Thyroid gland (tissue), 4 donors: ENCODE measurements around the gene FAM180A. TPM values are rescaled to one million over a fixed set of nuclear protein-coding genes. Genes with fewer than 3 reads are reported as not detected.

Experiments
- DNase-seq, 2 donors: peaks; one replicate each; pipeline ENCODE4 v3.0.0-alpha.2; 2019
- H3K27ac ChIP-seq, 3 donors: fragments of 200-600 bp; sonication (generic); 1 replicate in 2 of 3; 2 replicates in 1 of 3; pipeline ENCODE4 v1.5.1; 2016 to 2019; ENCODE audit warnings: mild to moderate bottlenecking in 1 of 3, moderate library complexity in 1 of 3
- H3K27me3 ChIP-seq: fragments of 200-600 bp; sonication (generic); one replicate; pipeline ENCODE4 v1.5.1; 2019
- H3K36me3 ChIP-seq, 2 donors: fragments of 200-600 bp; sonication (generic); one replicate each; pipeline ENCODE4 v1.5.1; 2016 to 2019
- H3K4me1 ChIP-seq, 2 donors: fragments of 200-600 bp; sonication (generic); one replicate each; pipeline ENCODE4 v1.5.1; 2017 to 2019
- H3K4me3 ChIP-seq, 3 donors: fragments of 200-600 bp; sonication (generic); replicated peaks in 1 of 3; 1 replicate in 2 of 3; 2 replicates in 1 of 3; pipeline ENCODE4 v1.5.1; 2016; ENCODE audit warnings: mild to moderate bottlenecking in 1 of 3
- H3K9me3 ChIP-seq: fragments of 200-600 bp; sonication (generic); one replicate; pipeline ENCODE4 v1.5.1; 2017
- POLR2A ChIP-seq, 2 donors: fragments of 450-650 bp; IDR thresholded peaks; one replicate each; pipeline ENCODE4 v1.6.1; 2017; ENCODE audit warnings: antibody characterized with exemption in 2 of 2, mild to moderate bottlenecking in 2 of 2, moderate library complexity in 1 of 2
- WGBS, 2 donors: methylation state at CpG; one replicate each; pipeline ENCODE4 v1.1.5; 2017; 5-methylcytosine and 5-hydroxymethylcytosine counted together
- intact Hi-C: fragments of 100-400 bp; cut with DNase I; formaldehyde crosslinking; loops from one replicate; pipeline ENCODE4 v1.15.1; 2023
- total RNA-seq, 4 donors: library from RNA; depleted of rRNA; stranded (reverse); fragments of >200 nt; gene quantifications; one replicate each; pipeline ENCODE4 v1.2.3, GENCODE V29; 2016
- TF ChIP-seq, protein P1 (sequence below), 6 experiments: fragments of 200-600 bp in 3 of 6; fragments of 450-650 bp in 3 of 6; sonication (generic) in 3 of 6; IDR thresholded peaks; one replicate each; pipeline ENCODE4 v1.5.1; 2016 to 2019; ENCODE audit warnings: antibody characterized with exemption in 6 of 6, mild to moderate bottlenecking in 2 of 6, inconsistent platforms in 1 of 6, moderate library complexity in 1 of 6

Gene FAM180A
- total RNA-seq, 4 donors from 2014 or later, result 2.7 to 5.0 (median 3.5) TPM

DNA sequence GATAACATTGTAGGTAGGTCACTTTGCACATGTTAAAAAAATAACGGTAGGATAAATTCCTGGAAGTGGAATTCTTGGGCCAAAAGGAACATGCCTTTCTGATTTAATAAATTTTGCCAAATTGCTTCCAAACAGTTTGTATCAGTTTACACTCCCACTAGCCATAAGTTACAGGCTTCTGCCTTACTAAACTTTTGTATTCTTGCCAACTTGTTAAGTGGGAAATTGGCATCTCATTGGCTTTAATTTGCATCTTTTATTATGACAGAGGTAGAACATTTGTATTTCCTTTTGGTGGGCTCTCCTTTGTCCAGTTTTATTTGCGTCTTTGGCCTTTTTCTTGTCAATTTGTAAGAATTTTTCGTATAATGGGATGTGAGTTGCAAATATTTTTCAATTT is 38.3 kb upstream of the FAM180A start:
- 84 to 90% methylated on average over 3 of the region's 3 CpGs for WGBS, 2 donors
- no peaks in the 10 kb centered on the region for H3K36me3 ChIP-seq
- no peaks in the 10 kb centered on the region for H3K27me3 ChIP-seq
- no peak overlapping the region for H3K27ac ChIP-seq
- H3K4me1 ChIP-seq, result no peaks in the 10 kb centered on the region
- no peaks in the 10 kb centered on the region for H3K9me3 ChIP-seq
- no peak overlapping the region for H3K4me3 ChIP-seq
- intact Hi-C loops, result no loop called here
- DNase-seq, result no peak
- TF ChIP-seq, protein P1, sequence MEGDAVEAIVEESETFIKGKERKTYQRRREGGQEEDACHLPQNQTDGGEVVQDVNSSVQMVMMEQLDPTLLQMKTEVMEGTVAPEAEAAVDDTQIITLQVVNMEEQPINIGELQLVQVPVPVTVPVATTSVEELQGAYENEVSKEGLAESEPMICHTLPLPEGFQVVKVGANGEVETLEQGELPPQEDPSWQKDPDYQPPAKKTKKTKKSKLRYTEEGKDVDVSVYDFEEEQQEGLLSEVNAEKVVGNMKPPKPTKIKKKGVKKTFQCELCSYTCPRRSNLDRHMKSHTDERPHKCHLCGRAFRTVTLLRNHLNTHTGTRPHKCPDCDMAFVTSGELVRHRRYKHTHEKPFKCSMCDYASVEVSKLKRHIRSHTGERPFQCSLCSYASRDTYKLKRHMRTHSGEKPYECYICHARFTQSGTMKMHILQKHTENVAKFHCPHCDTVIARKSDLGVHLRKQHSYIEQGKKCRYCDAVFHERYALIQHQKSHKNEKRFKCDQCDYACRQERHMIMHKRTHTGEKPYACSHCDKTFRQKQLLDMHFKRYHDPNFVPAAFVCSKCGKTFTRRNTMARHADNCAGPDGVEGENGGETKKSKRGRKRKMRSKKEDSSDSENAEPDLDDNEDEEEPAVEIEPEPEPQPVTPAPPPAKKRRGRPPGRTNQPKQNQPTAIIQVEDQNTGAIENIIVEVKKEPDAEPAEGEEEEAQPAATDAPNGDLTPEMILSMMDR (IDR thresholded peaks at IDR 0.05), result no peak
- TF ChIP-seq POLR2A (IDR thresholded peaks at IDR 0.05), result no peak

DNA sequence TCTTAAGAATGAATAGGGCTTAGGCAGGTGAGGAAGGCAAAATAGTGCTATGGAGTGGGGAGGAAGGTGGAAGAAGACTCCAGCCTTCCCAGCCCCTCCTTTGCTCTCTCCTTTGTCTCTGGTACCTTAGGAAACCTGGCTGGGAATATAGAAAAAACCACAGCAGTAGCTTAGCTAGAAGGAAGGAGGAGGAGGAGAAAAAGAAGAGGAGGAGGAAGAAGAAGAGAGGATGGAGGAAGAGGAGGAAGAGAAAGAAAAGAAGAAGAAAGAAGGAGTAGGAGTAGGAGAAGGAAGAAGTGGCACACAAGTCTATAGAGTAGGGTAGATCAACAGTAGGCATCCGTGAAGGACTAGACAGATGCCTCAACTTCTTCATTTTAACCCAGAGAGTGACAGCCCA is 36.5 kb upstream of the FAM180A start:
- no peak for TF ChIP-seq POLR2A (IDR thresholded peaks at IDR 0.05)
- TF ChIP-seq, protein P1 (IDR thresholded peaks at IDR 0.05), result no peak
- no peaks in the 10 kb centered on the region for H3K9me3 ChIP-seq
- intact Hi-C loops, result no loop called here
- H3K4me3 ChIP-seq, result no peak overlapping the region
- WGBS, 2 donors, result 78 to 94% methylated on average over 1 of the region's 1 CpG
- no peak overlapping the region for H3K27ac ChIP-seq
- no peaks in the 10 kb centered on the region for H3K36me3 ChIP-seq
- H3K27me3 ChIP-seq, result no peaks in the 10 kb centered on the region
- H3K4me1 ChIP-seq, result no peaks in the 10 kb centered on the region
- no peak for DNase-seq

DNA sequence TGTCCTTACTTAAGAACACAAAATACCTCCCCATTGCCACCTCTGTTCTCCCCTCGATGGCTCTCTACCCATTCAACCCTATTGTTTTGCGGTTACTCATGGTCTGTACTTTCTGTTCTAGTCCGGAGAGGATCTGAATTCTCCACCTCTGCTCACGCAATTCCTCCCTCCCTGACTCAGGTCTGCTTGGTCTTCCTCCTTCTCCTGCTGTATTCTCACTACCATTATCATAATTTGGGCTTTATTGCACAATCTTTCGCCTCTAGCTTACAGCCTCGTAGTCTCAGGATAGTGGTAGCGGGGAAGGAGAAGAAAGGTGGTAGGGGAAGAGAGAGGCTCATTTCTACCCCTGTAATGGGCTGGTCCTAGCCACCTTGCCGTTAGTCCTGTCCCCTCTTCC is 35.4 kb upstream of the FAM180A start:
- Histone ChIP-seq H3K4me1 (no peaks in the 10 kb centered on the region), H3K36me3 (no peaks in the 10 kb centered on the region), H3K4me3 (no peak overlapping the region), H3K27ac (no peak overlapping the region), H3K9me3 (no peaks in the 10 kb centered on the region), H3K27me3 (no peaks in the 10 kb centered on the region)
- WGBS, 2 donors, result 52 to 55% methylated on average over 8 of the region's 8 CpGs
- no peak for DNase-seq
- no peak for TF ChIP-seq POLR2A (IDR thresholded peaks at IDR 0.05)
- intact Hi-C loops, result no loop called here

DNA sequence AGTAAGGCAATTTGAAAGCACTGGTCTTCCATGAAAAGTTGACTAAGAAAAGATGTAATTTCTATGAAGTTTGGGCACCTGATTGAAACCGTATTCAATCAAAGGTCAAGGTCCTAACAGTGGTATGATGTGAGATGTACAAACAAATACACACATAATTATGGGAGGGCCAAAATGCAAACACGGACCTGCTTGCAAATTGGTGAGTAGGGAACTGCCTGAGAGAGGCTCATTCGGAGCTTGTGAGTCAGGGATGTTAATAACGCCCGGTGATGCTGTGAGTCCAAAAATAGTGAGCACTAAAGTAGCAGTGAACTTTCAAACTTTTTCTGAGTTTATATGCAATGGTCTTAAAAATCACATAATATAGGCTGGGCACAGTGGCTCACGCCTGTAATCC is 34.2 kb upstream of the FAM180A start:
- 92 to 93% methylated on average over 6 of the region's 6 CpGs for WGBS, 2 donors
- H3K36me3 ChIP-seq, result no peaks in the 10 kb centered on the region
- no peak overlapping the region for H3K4me3 ChIP-seq
- intact Hi-C loops, result no loop called here
- TF ChIP-seq, protein P1 (IDR thresholded peaks at IDR 0.05), result no peak
- no peak for DNase-seq
- H3K9me3 ChIP-seq, result no peaks in the 10 kb centered on the region
- no peaks in the 10 kb centered on the region for H3K27me3 ChIP-seq
- H3K27ac ChIP-seq, result no peak overlapping the region
- H3K4me1 ChIP-seq, result no peaks in the 10 kb centered on the region

DNA sequence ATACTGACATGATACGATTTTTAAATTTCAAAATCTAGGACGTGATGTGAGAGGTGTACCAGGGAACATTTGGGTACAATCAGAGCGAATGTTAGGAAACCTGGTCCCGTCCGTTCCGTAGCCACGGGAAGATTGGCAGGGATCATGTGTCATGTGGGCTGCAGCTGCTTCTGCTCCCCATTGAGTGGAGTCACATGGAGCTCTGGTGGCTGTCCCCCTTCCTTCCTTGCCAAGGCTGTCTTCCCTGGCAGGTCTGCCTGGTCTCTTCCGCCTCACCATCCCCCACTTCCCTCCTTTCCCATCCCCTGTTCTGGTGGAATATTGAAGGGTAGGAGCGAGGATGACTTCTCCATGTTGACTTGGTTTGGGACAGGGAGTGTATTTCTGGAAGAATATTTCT is 33.8 kb upstream of the FAM180A start:
- Histone ChIP-seq H3K27ac (no peak overlapping the region), H3K9me3 (no peaks in the 10 kb centered on the region), H3K27me3 (no peaks in the 10 kb centered on the region), H3K4me1 (no peaks in the 10 kb centered on the region), H3K36me3 (no peaks in the 10 kb centered on the region), H3K4me3 (no peak overlapping the region)
- WGBS, 2 donors, result 93 to 95% methylated on average over 9 of the region's 9 CpGs
- TF ChIP-seq, protein P1 (IDR thresholded peaks at IDR 0.05), result no peak
- TF ChIP-seq POLR2A (IDR thresholded peaks at IDR 0.05), result no peak
- no peak for DNase-seq
- intact Hi-C loops, result no loop called here
